Measurements from ENCODE around the gene FARS2.

Gene FARS2

DNA sequence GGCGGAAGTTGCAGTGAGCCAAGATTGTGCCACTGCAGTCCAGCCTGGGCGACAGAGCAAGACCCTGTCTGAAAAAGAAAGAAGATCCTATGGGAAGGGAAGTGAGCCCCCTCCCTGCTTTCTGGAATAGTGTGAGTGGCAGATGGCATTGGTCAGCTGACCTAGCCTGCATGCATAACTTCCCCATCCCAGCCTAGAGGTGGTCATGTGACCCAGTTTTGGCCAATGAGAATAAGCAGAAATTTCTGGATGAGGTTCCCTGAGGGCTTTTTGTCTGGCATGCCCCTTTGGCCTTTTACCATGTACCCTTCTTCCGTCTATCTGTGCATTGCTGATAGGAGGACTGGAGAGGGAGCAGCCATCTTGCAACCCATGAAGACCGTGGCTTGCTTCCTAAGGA lies 476.1 kb downstream of the FARS2 start:
- no peak for DNase-seq
- in situ Hi-C loops (cut with MboI; ENCODE audit: low pct_unique_long_range_greater_than_20kb, low sequenced_read_pairs), result no loop called here

DNA sequence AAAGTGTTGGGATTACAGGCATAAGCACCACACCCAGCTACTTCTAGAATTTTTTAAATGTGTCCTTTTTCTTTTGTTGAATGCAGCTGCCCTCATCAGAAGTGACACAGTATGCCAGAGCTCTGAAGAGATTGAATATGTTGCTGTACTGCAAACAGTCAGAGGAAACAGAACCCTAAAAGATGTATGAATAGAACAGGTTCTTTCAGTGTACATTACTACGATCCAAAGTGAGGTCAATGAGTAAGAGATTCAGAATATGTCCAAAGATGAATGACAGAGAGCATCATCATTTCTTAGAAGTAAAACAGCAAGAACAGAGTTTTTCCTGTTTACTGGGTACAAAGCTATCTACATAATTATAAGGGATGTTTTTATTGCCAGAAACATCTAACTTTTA lies 476.9 kb downstream of the FARS2 start:
- no peak for DNase-seq
- in situ Hi-C loops (cut with MboI; ENCODE audit: low pct_unique_long_range_greater_than_20kb, low sequenced_read_pairs), result no loop called here

DNA sequence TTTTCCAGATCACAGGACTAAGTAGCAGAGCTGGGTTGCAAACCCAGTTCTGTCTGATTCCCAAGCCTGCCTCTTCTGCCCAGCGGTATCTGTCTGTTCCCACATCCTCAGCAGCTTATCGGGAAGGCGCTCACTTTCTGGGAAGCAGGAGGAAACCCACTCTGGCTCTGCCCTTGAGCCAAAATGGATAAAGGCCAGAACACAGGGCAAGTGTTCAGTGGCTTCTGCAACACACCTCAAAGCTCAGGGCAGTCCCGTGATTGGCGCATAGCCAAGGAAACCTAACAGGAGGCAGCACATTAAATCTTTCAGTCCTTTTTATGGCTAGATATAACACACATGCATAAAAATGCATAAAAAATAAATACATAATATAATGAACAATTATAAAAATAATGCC lies 483.2 kb downstream of the FARS2 start:
- in situ Hi-C loops (cut with MboI; ENCODE audit: low pct_unique_long_range_greater_than_20kb, low sequenced_read_pairs), result no loop called here
- no peak for DNase-seq

DNA sequence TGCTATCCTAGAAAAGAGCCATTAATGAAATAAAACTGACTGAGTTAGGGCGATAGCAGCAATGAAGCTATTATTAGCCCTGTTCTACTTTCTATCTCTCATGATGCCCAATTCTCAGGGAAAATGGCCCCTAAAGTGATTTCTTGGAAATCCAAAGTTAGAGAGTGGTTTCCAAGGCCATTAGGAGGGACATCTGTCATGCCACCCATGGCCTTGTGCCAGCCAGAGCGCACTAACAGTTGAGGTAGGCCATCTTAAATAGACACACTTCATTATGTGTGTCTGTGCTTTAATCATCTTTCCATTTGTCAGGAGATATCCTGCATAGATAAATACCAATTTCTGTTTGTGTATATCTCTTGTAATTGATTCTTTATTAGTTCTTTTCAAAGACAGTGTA lies 483.8 kb downstream of the FARS2 start:
- in situ Hi-C loops (cut with MboI; ENCODE audit: low pct_unique_long_range_greater_than_20kb, low sequenced_read_pairs), result no loop called here
- DNase-seq, result no peak

DNA sequence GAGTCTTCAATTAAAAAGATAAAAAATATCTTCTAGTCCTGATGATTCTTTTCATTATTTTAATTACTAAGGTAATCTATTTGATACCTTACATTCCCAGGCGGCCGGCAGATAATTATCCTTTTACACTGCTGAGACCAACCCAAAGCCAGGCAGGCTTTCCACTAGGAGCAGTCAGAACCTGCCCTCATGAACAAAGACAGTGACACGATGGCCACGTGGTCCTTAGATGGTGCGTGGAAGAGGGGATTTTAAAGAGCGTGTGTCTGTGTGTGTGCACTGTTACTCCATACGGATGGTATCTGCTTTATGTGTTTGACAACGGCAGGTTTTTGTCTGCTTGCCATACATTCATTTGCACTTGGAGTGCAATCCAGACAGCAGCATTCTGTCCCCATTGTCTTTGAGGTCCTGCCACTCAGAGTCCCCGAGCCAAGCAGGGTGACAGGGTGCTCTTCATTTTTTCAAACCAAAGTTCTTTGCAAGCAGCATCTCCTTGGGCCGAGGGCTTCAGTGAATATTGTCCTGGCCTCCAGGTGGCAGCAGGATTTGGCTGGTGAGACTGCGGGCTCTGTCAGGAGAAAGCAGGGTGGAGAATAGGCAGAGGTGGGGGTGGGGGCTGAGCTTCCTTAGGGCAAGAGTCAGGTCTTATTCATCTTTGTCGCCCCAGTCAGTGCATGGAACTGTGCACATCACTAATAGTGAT lies 484.9 kb downstream of the FARS2 start:
- in situ Hi-C loops (cut with MboI; ENCODE audit: low pct_unique_long_range_greater_than_20kb, low sequenced_read_pairs), result no loop called here
- no peak for DNase-seq

DNA sequence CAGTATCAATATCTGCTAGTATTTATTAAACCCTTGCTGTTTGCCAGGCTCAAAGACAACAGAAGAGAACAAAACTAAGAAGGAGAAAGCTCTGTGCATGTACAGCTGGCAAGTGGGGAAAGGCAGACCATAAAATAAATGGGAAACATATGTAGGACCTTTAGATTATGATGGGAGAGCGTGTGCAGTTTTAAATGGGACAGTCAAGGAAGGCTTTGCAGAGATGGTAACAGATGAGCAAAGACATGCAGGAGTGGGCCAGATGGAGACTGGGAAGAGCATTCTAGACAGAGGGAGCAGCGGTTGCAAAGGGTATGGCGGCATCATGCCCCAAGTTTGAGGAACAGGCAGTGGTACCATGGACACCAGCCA lies 485.4 kb downstream of the FARS2 start:
- DNase-seq, result no peak
- in situ Hi-C loops (cut with MboI; ENCODE audit: low pct_unique_long_range_greater_than_20kb, low sequenced_read_pairs), result no loop called here

DNA sequence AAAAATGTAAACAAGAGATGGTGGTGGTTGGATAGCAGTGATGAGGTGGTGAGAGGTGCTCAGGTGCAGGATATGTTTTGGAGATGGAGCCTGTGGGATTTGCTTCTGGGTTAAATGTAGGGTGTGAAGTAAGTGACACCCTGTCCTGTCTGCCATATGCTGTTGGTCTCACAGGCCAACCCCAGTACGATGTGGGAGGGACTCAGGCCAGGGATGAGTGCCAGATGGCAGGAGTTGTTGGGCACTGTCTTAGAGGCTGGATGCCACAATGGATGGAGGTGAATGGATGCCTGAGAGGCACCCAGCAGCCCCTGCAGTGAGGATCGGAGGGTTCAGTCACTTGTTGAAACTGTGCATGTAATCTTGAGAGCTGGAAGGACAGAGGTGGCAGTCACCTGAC lies 486.1 kb downstream of the FARS2 start:
- no peak for DNase-seq
- in situ Hi-C loops (cut with MboI; ENCODE audit: low pct_unique_long_range_greater_than_20kb, low sequenced_read_pairs), result no loop called here

DNA sequence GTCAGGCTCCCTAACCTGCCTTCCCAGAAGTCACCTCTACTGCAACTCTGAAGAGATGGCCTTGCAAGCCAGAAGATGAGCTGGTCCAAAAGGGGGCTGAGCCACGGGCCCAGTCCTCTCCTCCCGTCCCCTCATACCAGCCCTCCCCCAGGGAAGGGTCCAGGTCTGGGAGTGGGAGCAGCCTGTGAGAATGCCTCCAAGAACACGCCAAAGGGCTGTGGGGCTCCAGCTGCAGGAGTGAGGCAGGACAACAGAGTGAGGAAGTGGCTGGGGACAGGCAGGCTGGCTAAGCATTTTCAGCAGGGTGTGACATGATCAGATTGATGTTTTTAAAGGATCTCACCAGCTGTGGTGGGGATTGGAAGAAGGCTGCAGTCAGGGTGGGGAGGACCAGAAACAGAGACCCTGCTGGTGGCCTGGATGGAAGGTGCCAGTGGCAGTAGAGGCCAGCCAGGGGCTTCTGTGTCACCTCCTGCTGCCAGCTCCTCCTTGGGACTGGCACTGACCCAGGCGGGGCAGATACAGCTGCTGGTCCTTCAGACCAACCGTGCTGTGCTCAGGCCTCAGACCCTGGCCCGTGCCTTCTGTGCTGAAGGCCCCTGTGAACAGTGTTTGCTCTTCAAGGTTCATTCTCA lies 487.8 kb downstream of the FARS2 start:
- DNase-seq, result no peak
- in situ Hi-C loops (cut with MboI; ENCODE audit: low pct_unique_long_range_greater_than_20kb, low sequenced_read_pairs), result no loop called here

DNA sequence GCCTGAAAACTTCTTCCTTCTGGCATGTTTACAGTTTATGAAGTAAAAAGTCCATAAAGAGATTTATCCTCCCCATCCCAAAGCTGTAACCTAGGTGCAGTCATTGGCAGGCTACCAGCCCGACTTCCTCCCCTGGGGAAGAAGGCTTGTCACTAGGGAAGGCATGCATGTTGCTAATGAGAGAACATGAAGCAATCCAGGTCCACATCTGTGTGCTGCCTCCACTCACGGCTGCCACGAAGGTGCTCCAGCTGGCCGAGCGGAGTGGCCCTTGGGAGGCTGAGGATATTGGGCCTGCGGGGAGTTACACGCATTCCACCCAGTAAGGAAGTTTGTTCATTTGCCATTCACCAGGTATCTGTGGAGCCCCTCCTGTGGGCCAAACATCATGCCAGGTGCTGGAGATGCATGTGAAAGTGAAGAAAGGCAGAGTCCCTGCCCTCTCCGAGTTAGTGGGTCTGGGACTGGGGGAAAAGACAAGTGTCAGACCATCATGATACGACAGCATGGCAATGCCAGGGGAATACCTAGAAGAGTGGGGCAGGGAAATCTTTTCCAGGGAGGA lies 488.4 kb downstream of the FARS2 start:
- in situ Hi-C loops (cut with MboI; ENCODE audit: low pct_unique_long_range_greater_than_20kb, low sequenced_read_pairs), result no loop called here
- DNase-seq, result no peak

DNA sequence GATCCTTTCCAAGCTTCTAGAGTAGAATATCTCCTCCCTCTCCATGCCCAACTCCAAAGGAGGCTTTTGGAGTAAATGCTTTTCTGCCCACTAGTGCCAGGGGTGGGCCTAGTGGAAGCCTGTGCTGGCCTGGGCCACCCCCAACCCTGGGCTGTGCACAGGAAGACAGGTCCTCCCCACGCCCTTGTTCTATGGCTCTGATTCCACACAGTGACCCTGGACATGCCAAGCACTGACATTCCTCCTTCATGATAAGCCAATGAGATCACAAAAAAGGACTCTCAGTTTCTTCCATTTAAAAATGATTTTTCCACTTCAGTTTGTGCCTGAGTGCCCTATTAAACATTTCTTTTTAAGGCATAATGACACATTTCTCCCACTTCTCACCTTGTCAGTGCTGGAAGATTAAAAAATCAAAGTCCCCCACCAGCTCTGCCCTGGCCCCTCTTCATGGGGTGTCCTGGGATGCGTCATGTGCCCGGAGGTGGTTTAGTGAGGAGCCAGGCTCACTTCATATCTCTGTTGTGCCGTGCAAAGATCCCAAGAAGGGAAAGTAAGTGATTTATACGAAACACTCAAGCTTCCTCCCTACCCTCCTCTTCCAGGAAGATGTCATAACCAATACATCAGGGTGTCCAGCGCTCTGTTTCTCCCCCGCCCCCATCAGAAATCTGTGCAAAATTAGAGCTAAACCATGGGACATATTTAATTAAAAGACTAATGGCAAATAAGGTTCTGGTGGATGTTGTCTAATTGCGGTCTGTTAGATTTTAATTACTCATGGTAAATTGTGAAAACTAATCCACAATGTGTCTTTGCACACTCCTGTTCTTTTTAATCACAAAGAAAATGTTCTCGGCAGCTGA lies 490.4 kb downstream of the FARS2 start:
- no peak for DNase-seq
- in situ Hi-C loops (cut with MboI; ENCODE audit: low pct_unique_long_range_greater_than_20kb, low sequenced_read_pairs), result no loop called here

DNA sequence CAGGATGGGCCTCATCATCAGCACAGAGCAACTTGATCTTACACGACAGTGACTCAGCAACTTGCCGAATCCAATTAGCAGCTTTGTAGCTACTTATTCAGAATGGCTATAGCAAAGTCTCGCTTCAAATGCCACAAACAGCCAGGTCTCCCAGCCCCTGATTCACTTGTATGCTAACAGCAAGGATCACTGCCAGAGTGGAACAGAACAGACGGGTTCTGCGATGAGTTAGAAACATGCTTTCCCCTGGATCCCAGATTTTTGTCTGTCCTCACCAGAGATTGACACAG lies 491.0 kb downstream of the FARS2 start:
- no peak for DNase-seq

DNA sequence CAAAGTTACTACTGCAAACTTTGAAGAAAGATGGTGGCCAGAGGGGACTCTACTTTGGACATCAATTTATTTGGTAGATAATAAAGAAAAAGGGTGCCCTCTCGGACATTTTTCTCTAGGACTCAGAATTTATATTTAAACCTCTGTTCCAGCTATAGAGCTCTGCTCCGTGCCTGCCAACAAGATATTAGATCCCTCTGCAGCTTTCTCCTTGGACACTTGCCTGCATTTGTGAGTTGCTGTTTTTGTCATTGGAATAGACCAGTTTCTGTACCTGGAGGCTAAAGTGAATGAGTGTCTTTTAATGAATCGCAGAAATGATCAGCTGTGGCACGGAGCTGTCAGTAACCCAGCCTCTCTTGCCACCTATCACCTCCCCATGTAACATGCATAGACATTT lies 491.9 kb downstream of the FARS2 start:
- DNase-seq, result no peak
- in situ Hi-C loops (cut with MboI; ENCODE audit: low pct_unique_long_range_greater_than_20kb, low sequenced_read_pairs), result no loop called here

More for the DNA sequence above, 491.0 kb downstream of the FARS2 start:
- in situ Hi-C loops (cut with MboI; ENCODE audit: low pct_unique_long_range_greater_than_20kb, low sequenced_read_pairs), result no loop called here

DNA sequence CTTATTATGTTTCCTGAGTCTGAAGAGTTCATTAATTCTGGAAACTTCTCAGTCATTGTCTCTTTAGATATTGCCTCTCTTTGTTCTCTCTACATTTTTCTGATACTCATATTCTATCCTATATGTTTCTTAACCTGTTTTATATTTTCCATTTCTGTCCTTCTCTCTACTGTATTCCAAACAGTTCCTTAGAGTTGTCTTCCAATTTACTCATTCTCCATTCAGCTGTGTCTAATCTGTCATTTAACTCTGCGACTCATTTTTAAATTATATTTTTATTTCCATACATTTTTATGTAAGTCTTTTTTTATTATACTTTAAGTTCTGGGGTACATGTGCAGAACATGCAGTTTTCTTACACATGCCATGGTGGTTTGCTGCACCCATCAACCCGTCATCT lies 493.6 kb downstream of the FARS2 start:
- in situ Hi-C loops (cut with MboI; ENCODE audit: low pct_unique_long_range_greater_than_20kb, low sequenced_read_pairs), result no loop called here
- DNase-seq, result no peak

DNA sequence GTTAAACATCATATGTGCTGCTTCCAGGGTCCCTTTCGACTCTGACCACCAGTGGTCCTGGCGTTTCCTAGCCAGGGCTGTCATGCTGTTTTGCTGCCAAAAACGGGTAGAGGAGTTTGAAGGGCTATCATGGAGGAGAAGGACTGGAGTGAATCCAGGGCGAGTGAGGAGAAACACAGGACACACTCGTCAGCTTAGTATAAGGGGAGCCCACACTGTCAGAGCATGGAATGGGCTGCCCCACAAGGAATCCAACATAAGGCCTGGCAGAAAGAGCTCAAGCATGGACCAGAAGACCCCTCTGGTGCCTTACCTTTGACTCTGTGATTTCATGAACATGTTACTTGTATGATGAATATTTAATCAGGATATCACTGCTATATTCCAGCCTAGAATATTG lies 498.3 kb downstream of the FARS2 start:
- no peak for DNase-seq
- in situ Hi-C loops (cut with MboI; ENCODE audit: low pct_unique_long_range_greater_than_20kb, low sequenced_read_pairs), result no loop called here

DNA sequence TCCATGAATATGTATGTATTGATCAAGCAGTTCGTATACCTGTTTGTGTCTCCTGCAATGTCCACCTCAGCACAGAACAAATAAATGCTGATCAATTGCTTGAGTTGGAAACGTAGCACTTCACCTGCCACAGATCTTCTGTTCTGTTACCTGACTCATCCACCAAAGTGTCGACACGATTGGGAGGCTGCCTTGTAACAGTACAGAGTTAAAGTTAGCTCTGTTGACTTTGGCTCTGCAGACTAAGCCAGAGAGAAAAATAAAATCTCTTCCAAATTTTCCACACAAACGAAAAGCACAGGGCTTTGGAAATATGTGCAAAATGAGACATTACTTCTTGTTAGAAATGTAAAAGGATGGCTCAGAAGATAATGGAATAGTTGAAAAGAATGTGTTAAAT lies 500.1 kb downstream of the FARS2 start:
- no peak for DNase-seq
- in situ Hi-C loops (cut with MboI; ENCODE audit: low pct_unique_long_range_greater_than_20kb, low sequenced_read_pairs), result no loop called here

DNA sequence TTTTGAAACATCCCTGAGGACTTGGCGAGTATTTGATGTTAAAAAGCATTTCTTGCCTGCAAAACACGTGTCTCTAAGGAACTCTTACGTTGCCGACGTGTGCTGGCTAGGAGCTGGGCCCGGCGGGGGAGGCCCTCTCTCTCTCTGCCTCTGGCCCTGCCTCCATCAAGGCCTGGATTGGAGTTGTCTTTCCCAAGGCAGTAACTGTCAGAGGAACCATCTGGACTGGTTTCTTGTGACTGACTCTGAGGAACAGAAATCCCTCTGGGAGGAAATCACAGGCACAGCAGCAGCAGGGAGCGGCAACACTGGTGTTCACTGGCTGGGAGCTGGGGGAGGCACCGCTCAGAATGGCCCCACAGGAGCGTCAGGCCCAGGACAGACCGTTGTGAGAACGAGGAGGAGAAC lies 501.3 kb downstream of the FARS2 start:
- DNase-seq, result no peak
- in situ Hi-C loops (cut with MboI; ENCODE audit: low pct_unique_long_range_greater_than_20kb, low sequenced_read_pairs), result no loop called here

DNA sequence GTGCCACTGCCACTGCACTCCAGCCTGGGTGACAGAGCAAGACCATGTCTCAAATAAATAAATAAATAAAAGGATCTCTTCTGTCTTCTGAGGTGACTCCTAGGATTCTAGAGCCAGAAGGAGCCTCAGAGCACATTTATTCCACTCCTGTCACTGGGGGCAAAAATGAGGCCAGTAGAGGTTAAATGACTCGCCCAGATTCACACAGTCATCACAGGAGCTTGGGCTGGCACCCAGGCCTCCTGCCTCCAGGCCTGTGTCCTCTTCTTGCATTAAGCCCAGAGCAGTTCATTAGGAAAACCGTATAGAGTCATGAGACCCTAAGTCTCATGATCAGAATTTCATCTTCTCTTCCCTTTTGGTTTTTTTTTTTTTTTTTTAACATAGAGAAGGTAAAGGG lies 502.1 kb downstream of the FARS2 start:
- DNase-seq, result no peak
- in situ Hi-C loops (cut with MboI; ENCODE audit: low pct_unique_long_range_greater_than_20kb, low sequenced_read_pairs), result no loop called here

DNA sequence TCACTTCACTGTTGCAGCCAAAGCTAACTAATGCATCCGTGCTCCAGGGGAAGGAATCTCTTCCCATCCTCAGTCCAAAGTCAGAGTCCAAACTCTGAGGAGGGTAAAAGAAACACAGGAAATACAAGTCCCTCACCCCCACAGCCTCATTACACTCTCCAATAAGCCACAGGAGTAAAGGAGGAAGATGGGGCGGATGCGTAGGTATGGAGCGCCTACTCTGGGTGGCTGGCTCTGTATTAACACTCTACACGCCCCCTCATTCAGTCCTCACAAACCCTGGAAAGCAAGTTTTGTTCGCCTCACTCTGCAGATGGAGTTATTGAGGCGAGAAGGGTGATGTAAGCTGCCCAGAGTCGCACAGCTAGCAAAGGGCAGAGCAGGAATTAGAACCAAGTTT lies 502.6 kb downstream of the FARS2 start:
- peak; percentile 53 for DNase-seq
- in situ Hi-C loops (cut with MboI; ENCODE audit: low pct_unique_long_range_greater_than_20kb, low sequenced_read_pairs), result no loop called here

DNA sequence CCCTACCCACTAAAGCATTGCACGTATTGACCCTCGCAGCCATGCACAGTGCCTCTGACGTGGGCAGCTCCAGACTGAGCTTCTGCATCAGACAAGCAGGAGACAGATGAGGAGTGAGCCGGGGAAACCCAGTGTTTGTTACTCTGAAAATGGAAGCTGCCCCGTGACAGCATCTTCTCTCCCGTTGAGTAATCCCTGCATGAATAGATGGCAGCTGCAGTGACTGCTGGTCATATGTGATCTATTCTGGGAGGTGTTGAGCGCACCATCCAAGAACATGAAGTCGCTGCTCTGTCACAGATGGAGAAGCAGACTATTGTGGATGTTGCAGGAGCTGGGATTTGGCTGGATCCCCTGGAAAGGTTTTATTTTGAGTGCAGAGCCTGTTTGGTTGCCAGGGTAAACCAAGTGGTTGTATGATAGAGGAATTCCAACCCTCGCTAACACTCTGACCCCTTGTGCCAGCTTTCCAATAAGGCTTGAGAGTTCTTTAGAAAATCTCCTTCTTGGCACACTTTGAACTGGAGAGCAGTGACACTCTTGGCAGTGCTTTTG lies 503.2 kb downstream of the FARS2 start:
- no peak for DNase-seq
- in situ Hi-C loops (cut with MboI; ENCODE audit: low pct_unique_long_range_greater_than_20kb, low sequenced_read_pairs), result no loop called here

DNA sequence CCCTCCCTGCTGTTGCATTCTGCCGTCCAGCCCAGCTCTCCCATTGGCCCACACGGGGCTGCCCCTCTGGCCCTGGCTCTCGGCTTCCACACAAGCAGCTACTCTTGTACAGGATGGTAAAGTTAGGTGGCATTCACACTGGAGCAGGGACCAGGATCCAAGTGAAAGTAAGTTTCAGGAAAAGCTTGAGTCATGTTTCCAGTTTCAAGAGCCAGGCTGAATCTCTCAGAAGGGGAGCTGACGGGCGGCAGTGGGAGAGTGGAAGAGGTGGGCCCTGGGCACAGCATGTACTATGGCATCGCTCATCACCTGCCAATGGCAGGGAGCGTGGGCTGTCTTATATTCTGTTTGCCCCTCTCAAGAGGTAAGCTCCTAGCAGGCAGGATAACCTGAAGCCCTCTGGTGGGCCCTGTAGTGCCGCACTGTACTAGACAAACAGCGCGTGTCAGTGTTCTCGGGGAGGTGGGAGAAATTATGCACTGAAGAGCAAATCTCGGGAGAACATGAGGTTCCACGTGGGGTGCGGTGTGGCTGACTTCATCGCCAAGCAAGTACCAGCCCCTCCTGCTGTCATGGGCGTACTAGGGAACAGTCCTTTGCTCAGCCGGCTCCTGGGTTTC lies 503.9 kb downstream of the FARS2 start:
- no peak for DNase-seq
- in situ Hi-C loops (cut with MboI; ENCODE audit: low pct_unique_long_range_greater_than_20kb, low sequenced_read_pairs), result no loop called here
